A549 (cell line): Measurements from ENCODE around the gene CLIP1. TPM values are rescaled to one million over a fixed set of nuclear protein-coding genes. Genes with fewer than 3 reads are reported as not detected.

Experiments
- ATAC-seq, 2 experiments: fragments of 200-7000 bp in 1 of 2; fragments of >200 bp in 1 of 2; cut with Nextera tagmentation in 1 of 2; cut with Tn5 transposase in 1 of 2; 3 replicates each; pipeline versions ENCODE4 v1.8.0 to v1.9.1; 2018 to 2020; ENCODE audit warnings: mild to moderate bottlenecking in 1 of 2, moderate library complexity in 1 of 2
- CTCF ChIA-PET: fragments of 300-600 bp; sonication (Branson Sonifier 250); formaldehyde crosslinking; extraction: SDS; loops from one replicate; lab custom pipeline; 2021; ENCODE audit warnings: antibody characterized with exemption, inconsistent platforms; lab: Yijun Ruan, JAX
- POLR2A ChIA-PET: fragments of 350-600 bp; formaldehyde crosslinking; extraction: SDS; loops from one replicate; lab custom pipeline; 2021; ENCODE audit warnings: antibody characterized with exemption, inconsistent platforms; lab: Yijun Ruan, JAX
- DNase-seq, 2 experiments: peaks; one replicate each; pipeline versions ENCODE4 v3.0.0 to v3.0.0-alpha.2; 2011 to 2016; ENCODE audit warnings: low read depth in 1 of 2, low spot score in 1 of 2
- FAIRE-seq: peaks from 2 replicates; lab custom pipeline; 2011; peaks lifted over from hg19 to GRCh38; lab: Jason Lieb, UNC
- H3K27ac ChIP-seq, 2 experiments: fragments of >200 bp; sonication (Bioruptor Twin); formaldehyde crosslinking; 3 replicates each; pipeline ENCODE4 v1.5.1; 2016 to 2017
- H3K4me1 ChIP-seq: fragments of >200 bp; sonication (Bioruptor Twin); formaldehyde crosslinking; 3 replicates; pipeline ENCODE4 v1.6.1; 2016
- H3K4me2 ChIP-seq: fragments of >200 bp; sonication (Bioruptor Twin); formaldehyde crosslinking; 3 replicates; pipeline ENCODE4 v1.6.1; 2016
- H3K4me3 ChIP-seq: fragments of >200 bp; sonication (Bioruptor Twin); formaldehyde crosslinking; 3 replicates; pipeline ENCODE4 v1.5.1; 2016
- H3K9me3 ChIP-seq: fragments of >200 bp; sonication (Bioruptor Twin); formaldehyde crosslinking; 3 replicates; pipeline ENCODE4 v1.6.1; 2016
- BHLHE40 ChIP-seq: IDR thresholded peaks from 2 replicates; pipeline ENCODE4 v1.6.1; 2012; ENCODE audit warnings: low read depth, low read length, inconsistent platforms
- EHMT2 ChIP-seq: fragments of 200-600 bp; sonication (generic); IDR thresholded peaks from 2 replicates; pipeline ENCODE4 v1.6.1; 2016; ENCODE audit warnings: antibody characterized with exemption, low read depth, mild to moderate bottlenecking, moderate library complexity
- EP300 ChIP-seq, 2 experiments: fragments of >200 bp; sonication (Bioruptor Twin); formaldehyde crosslinking; IDR thresholded peaks; 2 replicates in 1 of 2; 3 replicates in 1 of 2; pipeline ENCODE4 v1.6.1; 2016 to 2017
- ESRRA ChIP-seq: fragments of 150-350 bp; IDR thresholded peaks from 2 replicates; pipeline ENCODE4 v1.6.1; 2014; ENCODE audit warnings: mild to moderate bottlenecking, low read length, borderline replicate concordance
- FOSB ChIP-seq: fragments of 250-450 bp; sonication (Bioruptor Pico); IDR thresholded peaks from 2 replicates; pipeline ENCODE4 v1.5.0; 2020; ENCODE audit warnings: mild to moderate bottlenecking, moderate library complexity
- FOSL2 ChIP-seq, 2 experiments: fragments of 450-650 bp in 1 of 2; fragments of >200 bp in 1 of 2; sonication (Bioruptor Twin) in 1 of 2; formaldehyde crosslinking; IDR thresholded peaks; 2 replicates each; pipeline versions ENCODE4 v1.5.0 to v1.6.1; 2016 to 2020; ENCODE audit warnings: mild to moderate bottlenecking in 1 of 2, moderate library complexity in 1 of 2
- FOXS1 ChIP-seq: fragments of 250-450 bp; sonication (Bioruptor Pico); IDR thresholded peaks from 2 replicates; pipeline ENCODE4 v1.5.0; 2020; ENCODE audit warnings: mild to moderate bottlenecking, moderate library complexity
- HDAC2 ChIP-seq: fragments of 200-600 bp; sonication (generic); IDR thresholded peaks from 2 replicates; pipeline ENCODE4 v1.6.1; 2016
- HOXB13 ChIP-seq: fragments of 250-450 bp; sonication (Bioruptor Pico); IDR thresholded peaks from 2 replicates; pipeline ENCODE4 v1.5.0; 2020; ENCODE audit warnings: low read depth, mild to moderate bottlenecking, moderate library complexity
- HOXB5 ChIP-seq: fragments of 250-450 bp; sonication (Bioruptor Pico); IDR thresholded peaks from 2 replicates; pipeline ENCODE4 v1.5.0; 2020; ENCODE audit warnings: mild to moderate bottlenecking, moderate library complexity
- JUN ChIP-seq, 2 experiments: fragments of >200 bp; sonication (Bioruptor Twin); formaldehyde crosslinking; IDR thresholded peaks; 2 replicates in 1 of 2; 3 replicates in 1 of 2; pipeline ENCODE4 v1.6.1; 2016 to 2017
- JUNB ChIP-seq: fragments of >200 bp; sonication (Bioruptor Twin); formaldehyde crosslinking; IDR thresholded peaks from 2 replicates; pipeline ENCODE4 v1.6.1; 2016
- KDM1A ChIP-seq: fragments of 200-600 bp; sonication (generic); IDR thresholded peaks from 2 replicates; pipeline ENCODE4 v1.6.1; 2016; ENCODE audit warnings: low read depth, mild to moderate bottlenecking
- MAZ ChIP-seq: fragments of 150-350 bp; IDR thresholded peaks from 2 replicates; pipeline ENCODE4 v1.6.1; 2014; ENCODE audit warnings: antibody characterized with exemption, low read depth, low read length, borderline replicate concordance
- MYC ChIP-seq: IDR thresholded peaks from 2 replicates; pipeline ENCODE4 v1.6.1; 2012; ENCODE audit warnings: mild to moderate bottlenecking, inconsistent platforms, low read length, improper control_type of control experiment, borderline replicate concordance
- PHF8 ChIP-seq: fragments of 200-600 bp; sonication (generic); IDR thresholded peaks from 2 replicates; pipeline ENCODE4 v1.6.1; 2016; ENCODE audit warnings: low read depth, mild to moderate bottlenecking, antibody characterized with exemption, moderate library complexity, borderline replicate concordance
- RAD21 ChIP-seq, 2 experiments: fragments of >200 bp in 1 of 2; sonication (Bioruptor Twin) in 1 of 2; formaldehyde crosslinking in 1 of 2; IDR thresholded peaks in 1 of 2; conservative IDR thresholded peaks in 1 of 2; 2 replicates in 1 of 2; 3 replicates in 1 of 2; pipeline ENCODE4 v1.6.1; 2012 to 2018; ENCODE audit warnings: inconsistent platforms in 1 of 2
- RARB ChIP-seq: fragments of 250-450 bp; sonication (Bioruptor Pico); IDR thresholded peaks from 2 replicates; pipeline ENCODE4 v1.8.0; 2021; ENCODE audit warnings: mild to moderate bottlenecking, moderate library complexity
- RCOR1 ChIP-seq: fragments of 150-350 bp; IDR thresholded peaks from 2 replicates; pipeline ENCODE4 v1.6.1; 2014; ENCODE audit warnings: antibody characterized with exemption, low read length, low read depth
- RFX5 ChIP-seq: fragments of 450-650 bp; IDR thresholded peaks from 2 replicates; pipeline ENCODE4 v1.7.1; 2014; ENCODE audit warnings: antibody characterized with exemption, mild to moderate bottlenecking, moderate library complexity
- RNF2 ChIP-seq: fragments of 200-600 bp; sonication (generic); IDR thresholded peaks from 2 replicates; pipeline ENCODE4 v1.6.1; 2016; ENCODE audit warnings: low read depth, mild to moderate bottlenecking, antibody characterized with exemption, moderate library complexity, borderline replicate concordance
- SMC3 ChIP-seq: fragments of >200 bp; sonication (Bioruptor Twin); formaldehyde crosslinking; IDR thresholded peaks from 3 replicates; pipeline ENCODE4 v1.6.1; 2018; ENCODE audit warnings: inconsistent platforms
- SREBF2 ChIP-seq: fragments of 450-650 bp; IDR thresholded peaks from 2 replicates; pipeline ENCODE4 v1.6.1; 2014; ENCODE audit warnings: mild to moderate bottlenecking, moderate library complexity
- TP53 ChIP-seq: fragments of 250-450 bp; sonication (Bioruptor Pico); IDR thresholded peaks from 2 replicates; pipeline ENCODE4 v1.5.0; 2021; ENCODE audit warnings: mild to moderate bottlenecking, moderate library complexity
- ZC3H11A ChIP-seq: fragments of 450-650 bp; IDR thresholded peaks from 2 replicates; pipeline ENCODE4 v1.6.1; 2014; ENCODE audit warnings: antibody characterized with exemption, mild to moderate bottlenecking
- ZNF302 ChIP-seq: fragments of 250-450 bp; sonication (Bioruptor Pico); IDR thresholded peaks from 2 replicates; pipeline ENCODE4 v1.9.0; 2021; ENCODE audit warnings: inconsistent platforms, mild to moderate bottlenecking, moderate library complexity
- ZSCAN20 ChIP-seq: fragments of 250-450 bp; sonication (Bioruptor Pico); IDR thresholded peaks from 2 replicates; pipeline ENCODE4 v1.8.0; 2022; ENCODE audit warnings: mild to moderate bottlenecking, moderate library complexity
- WGBS: methylation state at CpG from one replicate; pipeline ENCODE4 v1.1.6; 2017; ENCODE audit errors: missing lambda C conversion rate; 5-methylcytosine and 5-hydroxymethylcytosine counted together
- polyA plus RNA-seq, 4 experiments: library from polyadenylated mRNA; depleted of rRNA in 3 of 4; stranded (reverse); fragments of >200 nt; fragmentation: RNase III in 1 of 4; extraction: RNeasy Plus Mini Kit Qiagen cat#74134 plus additional on column Dnase treatment in 1 of 4; gene quantifications; 2 replicates in 3 of 4; 3 replicates in 1 of 4; pipeline ENCODE4 v1.2.3, GENCODE V29; 2011 to 2017
- TF ChIP-seq, protein P1 (sequence below): fragments of >200 bp; sonication (Bioruptor Twin); formaldehyde crosslinking; IDR thresholded peaks from 2 replicates; pipeline ENCODE4 v1.6.1; 2016
- TF ChIP-seq, protein P2 (sequence below): fragments of 450-650 bp; IDR thresholded peaks from 2 replicates; pipeline ENCODE4 v1.6.1; 2014; ENCODE audit warnings: antibody characterized with exemption
- TF ChIP-seq, protein P3 (sequence below): IDR thresholded peaks from 2 replicates; pipeline ENCODE4 v1.6.1; 2012
- TF ChIP-seq, protein P4 (sequence below): fragments of >200 bp; sonication (Bioruptor Twin); formaldehyde crosslinking; IDR thresholded peaks from 3 replicates; pipeline ENCODE4 v1.6.1; 2016
- TF ChIP-seq, protein P5 (sequence below): fragments of 250-450 bp; sonication (Bioruptor Pico); IDR thresholded peaks from 2 replicates; pipeline ENCODE4 v1.5.0; 2020; ENCODE audit warnings: low read depth, mild to moderate bottlenecking, moderate library complexity
- TF ChIP-seq, protein P6 (sequence below): fragments of 250-450 bp; sonication (Bioruptor Pico); IDR thresholded peaks from 2 replicates; pipeline ENCODE4 v1.5.0; 2021; ENCODE audit warnings: mild to moderate bottlenecking, moderate library complexity, borderline replicate concordance
- TF ChIP-seq, protein P7 (sequence below): IDR thresholded peaks from 2 replicates; pipeline ENCODE4 v1.6.1; 2012; ENCODE audit warnings: low read depth, borderline replicate concordance

The CLIP1 gene
- polyA plus RNA-seq, 2 of the 4 experiments (the other 2 are of a cell fraction) = 43.0 to 133 TPM

DNA sequence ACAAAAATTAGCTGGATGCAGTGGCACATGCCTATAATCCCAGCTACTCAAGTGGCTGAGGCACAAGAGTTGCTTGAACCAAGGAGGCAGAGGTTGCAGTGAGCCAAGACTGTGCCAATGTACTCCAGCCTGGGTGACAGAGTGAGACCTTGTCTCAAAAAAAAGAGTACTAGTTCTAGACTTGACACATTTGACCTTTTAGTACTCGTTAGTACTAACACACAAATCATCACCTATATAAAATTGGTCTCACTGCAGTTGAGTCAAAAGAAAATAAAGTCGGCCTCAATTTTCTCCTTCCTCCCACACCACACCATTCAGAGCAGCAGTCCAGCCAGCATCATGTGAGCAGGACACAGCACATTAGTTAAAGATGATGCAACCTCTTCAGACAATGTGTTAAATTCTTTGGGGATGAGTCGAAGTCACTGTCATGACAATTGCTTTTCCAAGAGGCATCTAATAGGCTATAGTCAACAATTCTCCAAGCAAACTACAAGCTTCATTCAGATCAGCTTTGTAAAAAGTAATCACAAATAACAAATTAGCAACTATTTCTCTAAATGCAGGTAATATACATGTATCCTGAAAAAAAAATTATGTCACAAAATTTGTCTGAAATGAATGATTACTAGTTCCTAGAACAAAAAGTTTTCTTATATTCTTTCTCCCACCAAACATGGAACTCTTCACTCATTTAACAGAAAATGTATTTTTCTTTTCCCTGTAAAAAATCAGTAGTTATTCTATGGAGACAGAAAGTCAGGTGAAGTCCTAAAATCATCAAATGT, 55.6 kb downstream of the CLIP1 start:
- Histone ChIP-seq H3K4me1 (peaks cover 47% of the 10 kb centered on the region), H3K27ac (peak overlapping the region; percentile 86 to 95), H3K4me3 (no peak overlapping the region), H3K4me2 (peak overlapping the region; percentile 54), H3K9me3 (no peaks in the 10 kb centered on the region)
- peak; percentile 86 to 88 for DNase-seq
- FAIRE-seq = peak; percentile 86
- 7% methylated on average over 3 of the region's 3 CpGs for WGBS
- ATAC-seq = peak; percentile 86 to 90; a peak in 5 of 6 replicates
- ChIA-PET POLR2A (interaction anchor here (1.0 to 1.2 kb wide), 2 partner anchors 36 to 55 kb away, joined by 3 to 4 read pairs; no protein-coding TSS in a partner anchor), CTCF (interaction anchor here (0.9 to 2.3 kb wide), 5 partner anchors 11 to 55 kb away, joined by 3 to 20 read pairs (median 3); no protein-coding TSS in a partner anchor)
- TF ChIP-seq SMC3 = no peak
- no peak for TF ChIP-seq RNF2
- TF ChIP-seq, protein P1, sequence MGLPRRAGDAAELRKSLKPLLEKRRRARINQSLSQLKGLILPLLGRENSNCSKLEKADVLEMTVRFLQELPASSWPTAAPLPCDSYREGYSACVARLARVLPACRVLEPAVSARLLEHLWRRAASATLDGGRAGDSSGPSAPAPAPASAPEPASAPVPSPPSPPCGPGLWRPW = no peak
- no peak for TF ChIP-seq RFX5
- TF ChIP-seq EP300 (IDR thresholded peaks at IDR 0.05) = peak; percentile 19 to 49; a peak in 1 of 5 replicates
- TF ChIP-seq HOXB13 (CRISPR knock-in tag) = peak; percentile 27; the same call in 1 of the 2 replicates
- TF ChIP-seq, protein P2, sequence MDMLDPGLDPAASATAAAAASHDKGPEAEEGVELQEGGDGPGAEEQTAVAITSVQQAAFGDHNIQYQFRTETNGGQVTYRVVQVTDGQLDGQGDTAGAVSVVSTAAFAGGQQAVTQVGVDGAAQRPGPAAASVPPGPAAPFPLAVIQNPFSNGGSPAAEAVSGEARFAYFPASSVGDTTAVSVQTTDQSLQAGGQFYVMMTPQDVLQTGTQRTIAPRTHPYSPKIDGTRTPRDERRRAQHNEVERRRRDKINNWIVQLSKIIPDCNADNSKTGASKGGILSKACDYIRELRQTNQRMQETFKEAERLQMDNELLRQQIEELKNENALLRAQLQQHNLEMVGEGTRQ = peak; percentile 49; the same call in 1 of the 2 replicates
- TF ChIP-seq PHF8 = no peak
- TF ChIP-seq FOXS1 = 0 out of 2 replicates have a peak, but pooled peaks have one; percentile 38
- TF ChIP-seq JUN (IDR thresholded peaks at IDR 0.05) = peak; percentile 23 to 68; a peak in 2 of 5 replicates
- TF ChIP-seq, protein P3, sequence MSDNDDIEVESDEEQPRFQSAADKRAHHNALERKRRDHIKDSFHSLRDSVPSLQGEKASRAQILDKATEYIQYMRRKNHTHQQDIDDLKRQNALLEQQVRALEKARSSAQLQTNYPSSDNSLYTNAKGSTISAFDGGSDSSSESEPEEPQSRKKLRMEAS = peak; percentile 95
- TF ChIP-seq, protein P4, sequence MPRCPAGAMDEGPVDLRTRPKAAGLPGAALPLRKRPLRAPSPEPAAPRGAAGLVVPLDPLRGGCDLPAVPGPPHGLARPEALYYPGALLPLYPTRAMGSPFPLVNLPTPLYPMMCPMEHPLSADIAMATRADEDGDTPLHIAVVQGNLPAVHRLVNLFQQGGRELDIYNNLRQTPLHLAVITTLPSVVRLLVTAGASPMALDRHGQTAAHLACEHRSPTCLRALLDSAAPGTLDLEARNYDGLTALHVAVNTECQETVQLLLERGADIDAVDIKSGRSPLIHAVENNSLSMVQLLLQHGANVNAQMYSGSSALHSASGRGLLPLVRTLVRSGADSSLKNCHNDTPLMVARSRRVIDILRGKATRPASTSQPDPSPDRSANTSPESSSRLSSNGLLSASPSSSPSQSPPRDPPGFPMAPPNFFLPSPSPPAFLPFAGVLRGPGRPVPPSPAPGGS = no peak
- TF ChIP-seq, protein P5, sequence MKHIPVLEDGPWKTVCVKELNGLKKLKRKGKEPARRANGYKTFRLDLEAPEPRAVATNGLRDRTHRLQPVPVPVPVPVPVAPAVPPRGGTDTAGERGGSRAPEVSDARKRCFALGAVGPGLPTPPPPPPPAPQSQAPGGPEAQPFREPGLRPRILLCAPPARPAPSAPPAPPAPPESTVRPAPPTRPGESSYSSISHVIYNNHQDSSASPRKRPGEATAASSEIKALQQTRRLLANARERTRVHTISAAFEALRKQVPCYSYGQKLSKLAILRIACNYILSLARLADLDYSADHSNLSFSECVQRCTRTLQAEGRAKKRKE (CRISPR knock-in tag) = no peak
- TF ChIP-seq KDM1A = no peak
- no peak for TF ChIP-seq RARB (CRISPR knock-in tag)
- TF ChIP-seq FOSB (CRISPR knock-in tag) = 0 out of 2 replicates have a peak, but pooled peaks have one; percentile 52
- TF ChIP-seq SREBF2 = no peak
- TF ChIP-seq, protein P6, sequence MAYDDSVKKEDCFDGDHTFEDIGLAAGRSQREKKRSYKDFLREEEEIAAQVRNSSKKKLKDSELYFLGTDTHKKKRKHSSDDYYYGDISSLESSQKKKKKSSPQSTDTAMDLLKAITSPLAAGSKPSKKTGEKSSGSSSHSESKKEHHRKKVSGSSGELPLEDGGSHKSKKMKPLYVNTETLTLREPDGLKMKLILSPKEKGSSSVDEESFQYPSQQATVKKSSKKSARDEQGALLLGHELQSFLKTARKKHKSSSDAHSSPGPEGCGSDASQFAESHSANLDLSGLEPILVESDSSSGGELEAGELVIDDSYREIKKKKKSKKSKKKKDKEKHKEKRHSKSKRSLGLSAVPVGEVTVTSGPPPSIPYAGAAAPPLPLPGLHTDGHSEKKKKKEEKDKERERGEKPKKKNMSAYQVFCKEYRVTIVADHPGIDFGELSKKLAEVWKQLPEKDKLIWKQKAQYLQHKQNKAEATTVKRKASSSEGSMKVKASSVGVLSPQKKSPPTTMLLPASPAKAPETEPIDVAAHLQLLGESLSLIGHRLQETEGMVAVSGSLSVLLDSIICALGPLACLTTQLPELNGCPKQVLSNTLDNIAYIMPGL = no peak
- peak; percentile 92 for TF ChIP-seq ZSCAN20
- no peak for TF ChIP-seq RAD21 (conservative IDR thresholded peaks at IDR 0.05 in 1 of 2, IDR thresholded peaks at IDR 0.05 in 1 of 2)
- TF ChIP-seq BHLHE40 = no peak
- no peak for TF ChIP-seq TP53 (CRISPR knock-in tag)
- peak; percentile 81 for TF ChIP-seq HOXB5 (CRISPR knock-in tag)
- TF ChIP-seq JUNB = peak; percentile 78
- no peak for TF ChIP-seq RCOR1
- no peak for TF ChIP-seq MAZ
- TF ChIP-seq, protein P7, sequence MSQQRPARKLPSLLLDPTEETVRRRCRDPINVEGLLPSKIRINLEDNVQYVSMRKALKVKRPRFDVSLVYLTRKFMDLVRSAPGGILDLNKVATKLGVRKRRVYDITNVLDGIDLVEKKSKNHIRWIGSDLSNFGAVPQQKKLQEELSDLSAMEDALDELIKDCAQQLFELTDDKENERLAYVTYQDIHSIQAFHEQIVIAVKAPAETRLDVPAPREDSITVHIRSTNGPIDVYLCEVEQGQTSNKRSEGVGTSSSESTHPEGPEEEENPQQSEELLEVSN = peak; percentile 70; the same call in 1 of the 2 replicates
- no peak for TF ChIP-seq EHMT2
- TF ChIP-seq HDAC2 = no peak
- peak; percentile 60; the same call in 1 of the 2 replicates for TF ChIP-seq FOSL2 (IDR thresholded peaks at IDR 0.05)
- peak; percentile 90 for TF ChIP-seq FOSL2 (CRISPR knock-in tag; IDR thresholded peaks at IDR 0.05)
- TF ChIP-seq ZC3H11A = no peak
- TF ChIP-seq MYC = no peak
- TF ChIP-seq ESRRA = no peak
- peak; percentile 56; the same call in 1 of the 2 replicates for TF ChIP-seq ZNF302 (CRISPR knock-in tag)
